ENCODE measurements around the gene ATP1A1. TPM values are rescaled to one million over a fixed set of nuclear protein-coding genes. Genes with fewer than 3 reads are reported as not detected.

Gene ATP1A1
- total and polyA plus RNA-seq, 2 donors (not counting 1 experiment from before 2014, with no cell fraction given) = 58.9 to 107 TPM

DNA sequence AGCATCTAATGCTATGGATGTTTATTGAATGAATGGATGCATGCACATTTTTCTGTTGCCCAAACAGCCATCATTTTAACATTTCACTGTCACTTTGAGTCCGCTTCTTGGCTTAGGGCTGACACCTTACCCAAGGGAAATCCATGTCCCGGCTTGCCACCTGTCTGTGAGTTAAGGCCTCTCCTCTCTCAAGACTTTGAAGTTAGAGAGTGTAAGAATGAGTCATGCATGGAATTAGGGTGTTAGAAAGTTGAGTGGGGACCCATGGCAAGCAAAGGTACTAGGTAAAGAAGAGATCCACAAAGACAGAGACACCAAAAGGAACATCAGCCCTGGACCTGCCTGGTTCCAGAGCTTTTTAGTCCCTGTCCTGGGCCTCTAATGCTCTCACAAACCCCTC lies 35.1 kb downstream of the ATP1A1 start:
- H3K27ac Mint-ChIP-seq = no peak overlapping the region
- Histone ChIP-seq H3K9ac (ENCODE audit: low read length) (no peak overlapping the region), H3K4me3 (ENCODE audit: control extremely low read depth in 1 of 5, extremely low read depth in 1 of 5, insufficient read depth in 1 of 5, low read depth in 2 of 5, low read length in 4 of 5) (no peak overlapping the region), H3K27ac (ENCODE audit: low read length in 2 of 2) (no peak overlapping the region), H3K4me2 (replicated peaks; ENCODE audit: low read depth, low read length, poor library complexity, severe bottlenecking) (no peak overlapping the region), H2AFZ (ENCODE audit: insufficient read depth, low read depth, low read length, poor library complexity, severe bottlenecking) (no peak overlapping the region), H3K79me2 (ENCODE audit: control insufficient read depth, insufficient read depth, low read length) (no peaks in the 10 kb centered on the region), H3K27me3 (replicated peaks in 1 of 4; ENCODE audit: control extremely low read depth in 1 of 4, control insufficient read depth in 3 of 4, insufficient read depth in 4 of 4, low read length in 3 of 4) (no peaks in the 10 kb centered on the region), H3K4me1 (ENCODE audit: control insufficient read depth in 2 of 2, insufficient read depth in 2 of 2, low read length in 2 of 2) (no peaks in the 10 kb centered on the region), H3K9me3 (ENCODE audit: control extremely low read depth in 1 of 3, control insufficient read depth in 2 of 3, insufficient read depth in 1 of 3, low read length in 2 of 3) (no peaks in the 10 kb centered on the region), H3K36me3 (replicated peaks in 1 of 2; ENCODE audit: control extremely low read depth in 1 of 2, control insufficient read depth in 1 of 2, extremely low read depth in 1 of 2, insufficient read depth in 2 of 2, low read length in 1 of 2) (peaks cover 0 to 41% of the 10 kb centered on the region in 2 experiments), H4K20me1 (ENCODE audit: control insufficient read depth, insufficient read depth, low read length, poor library complexity, severe bottlenecking) (no peaks in the 10 kb centered on the region)
- DNase-seq (no peak), ATAC-seq (ENCODE audit: low read depth) (no peak)
- 100% methylated on average over 1 of the region's 2 CpGs for WGBS (ENCODE audit: insufficient coverage)
- ChIA-PET POLR2A (no interaction called here), CTCF (no interaction called here)
- H3K4me1 Mint-ChIP-seq = no peaks in the 10 kb centered on the region
- intact Hi-C loops (cut with micrococcal nuclease) = no loop called here
- H3K9me3 Mint-ChIP-seq (ENCODE audit: insufficient read depth) = no peaks in the 10 kb centered on the region
- no peaks in the 10 kb centered on the region for H3K27me3 Mint-ChIP-seq
- TF ChIP-seq, protein P1, sequence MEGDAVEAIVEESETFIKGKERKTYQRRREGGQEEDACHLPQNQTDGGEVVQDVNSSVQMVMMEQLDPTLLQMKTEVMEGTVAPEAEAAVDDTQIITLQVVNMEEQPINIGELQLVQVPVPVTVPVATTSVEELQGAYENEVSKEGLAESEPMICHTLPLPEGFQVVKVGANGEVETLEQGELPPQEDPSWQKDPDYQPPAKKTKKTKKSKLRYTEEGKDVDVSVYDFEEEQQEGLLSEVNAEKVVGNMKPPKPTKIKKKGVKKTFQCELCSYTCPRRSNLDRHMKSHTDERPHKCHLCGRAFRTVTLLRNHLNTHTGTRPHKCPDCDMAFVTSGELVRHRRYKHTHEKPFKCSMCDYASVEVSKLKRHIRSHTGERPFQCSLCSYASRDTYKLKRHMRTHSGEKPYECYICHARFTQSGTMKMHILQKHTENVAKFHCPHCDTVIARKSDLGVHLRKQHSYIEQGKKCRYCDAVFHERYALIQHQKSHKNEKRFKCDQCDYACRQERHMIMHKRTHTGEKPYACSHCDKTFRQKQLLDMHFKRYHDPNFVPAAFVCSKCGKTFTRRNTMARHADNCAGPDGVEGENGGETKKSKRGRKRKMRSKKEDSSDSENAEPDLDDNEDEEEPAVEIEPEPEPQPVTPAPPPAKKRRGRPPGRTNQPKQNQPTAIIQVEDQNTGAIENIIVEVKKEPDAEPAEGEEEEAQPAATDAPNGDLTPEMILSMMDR (IDR thresholded peaks at IDR 0.05) = no peak
- TF ChIP-seq EZH2 (IDR thresholded peaks at IDR 0.05; ENCODE audit: borderline replicate concordance, insufficient read depth, low read depth, low read length, poor library complexity, severe bottlenecking) = no peak
- H3K4me3 Mint-ChIP-seq = no peak overlapping the region

DNA sequence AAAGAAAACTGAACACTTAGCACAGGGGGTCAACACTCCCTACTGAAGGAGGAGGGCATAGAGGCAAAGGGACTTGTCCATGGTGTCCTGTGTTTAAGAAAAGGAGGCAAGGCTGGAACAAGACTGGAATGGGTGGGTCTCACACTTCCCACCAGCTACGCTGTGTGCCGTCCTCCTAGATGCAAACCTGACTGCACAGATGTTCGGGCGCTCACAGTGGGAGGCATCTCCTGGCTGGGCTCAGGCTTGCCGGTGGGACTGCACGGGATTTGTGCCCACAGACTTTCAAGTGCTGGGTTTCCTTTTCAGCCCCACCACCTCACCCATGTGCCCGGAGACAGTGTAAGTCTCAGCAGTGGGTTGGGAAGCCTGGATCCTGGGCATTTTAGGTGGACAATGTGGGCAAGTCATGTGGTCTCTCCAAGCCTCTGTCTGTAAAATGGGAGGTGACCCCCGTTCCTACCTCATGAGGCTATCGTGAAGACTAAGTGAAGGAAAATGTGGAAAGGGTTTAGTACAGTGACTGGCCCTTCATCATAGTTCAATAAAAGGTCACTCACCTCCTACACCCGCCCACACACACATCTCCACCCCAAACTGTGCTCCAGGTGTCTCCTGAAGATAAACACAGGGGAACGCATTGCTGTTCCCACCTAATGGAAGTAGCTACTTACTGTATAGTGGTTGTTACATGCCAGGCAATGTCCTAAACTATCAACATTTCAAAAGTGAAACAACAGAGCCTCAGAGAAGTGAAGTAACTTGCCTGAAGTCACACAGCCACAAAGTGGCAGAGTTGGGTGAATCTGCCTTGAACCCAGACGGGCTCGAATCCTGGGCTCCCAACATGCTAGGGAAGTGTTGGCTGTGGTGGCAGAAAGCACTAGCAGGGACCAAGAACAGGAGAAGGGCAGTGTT lies 36.0 kb downstream of the ATP1A1 start:
- 85% methylated on average over 8 of the region's 13 CpGs for WGBS (ENCODE audit: insufficient coverage)
- no peak overlapping the region for H2AFZ ChIP-seq (ENCODE audit: insufficient read depth, low read depth, low read length, poor library complexity, severe bottlenecking)
- no peak overlapping the region for H3K9ac ChIP-seq (ENCODE audit: low read length)
- H3K4me3 ChIP-seq (ENCODE audit: control extremely low read depth in 1 of 5, extremely low read depth in 1 of 5, insufficient read depth in 1 of 5, low read depth in 2 of 5, low read length in 4 of 5) = no peak overlapping the region
- DNase-seq (no peak), ATAC-seq (ENCODE audit: low read depth) (no peak)
- H3K79me2 ChIP-seq (ENCODE audit: control insufficient read depth, insufficient read depth, low read length) = no peaks in the 10 kb centered on the region
- no peaks in the 10 kb centered on the region for H3K9me3 Mint-ChIP-seq (ENCODE audit: insufficient read depth)
- no peak for TF ChIP-seq EZH2 (IDR thresholded peaks at IDR 0.05; ENCODE audit: borderline replicate concordance, insufficient read depth, low read depth, low read length, poor library complexity, severe bottlenecking)
- TF ChIP-seq, protein P1 (IDR thresholded peaks at IDR 0.05) = no peak
- no peak overlapping the region for H3K4me2 ChIP-seq (replicated peaks; ENCODE audit: low read depth, low read length, poor library complexity, severe bottlenecking)
- no peak overlapping the region for H3K27ac Mint-ChIP-seq
- H4K20me1 ChIP-seq (ENCODE audit: control insufficient read depth, insufficient read depth, low read length, poor library complexity, severe bottlenecking) = no peaks in the 10 kb centered on the region
- POLR2A ChIA-PET = no interaction called here
- no peaks in the 10 kb centered on the region for H3K27me3 ChIP-seq (replicated peaks in 1 of 4; ENCODE audit: control extremely low read depth in 1 of 4, control insufficient read depth in 3 of 4, insufficient read depth in 4 of 4, low read length in 3 of 4)
- H3K9me3 ChIP-seq (ENCODE audit: control extremely low read depth in 1 of 3, control insufficient read depth in 2 of 3, insufficient read depth in 1 of 3, low read length in 2 of 3) = no peaks in the 10 kb centered on the region
- no peak overlapping the region for H3K4me3 Mint-ChIP-seq
- intact Hi-C loops (cut with micrococcal nuclease) = no loop called here
- peaks cover 3% of the 10 kb centered on the region for H3K4me1 Mint-ChIP-seq
- H3K4me1 ChIP-seq (ENCODE audit: control insufficient read depth in 2 of 2, insufficient read depth in 2 of 2, low read length in 2 of 2) = no peaks in the 10 kb centered on the region
- H3K27me3 Mint-ChIP-seq = no peaks in the 10 kb centered on the region
- H3K27ac ChIP-seq (ENCODE audit: low read length in 2 of 2) = no peak overlapping the region
- CTCF ChIA-PET = no interaction called here
- H3K36me3 ChIP-seq (replicated peaks in 1 of 2; ENCODE audit: control extremely low read depth in 1 of 2, control insufficient read depth in 1 of 2, extremely low read depth in 1 of 2, insufficient read depth in 2 of 2, low read length in 1 of 2) = peaks cover 0 to 32% of the 10 kb centered on the region in 2 experiments
